ENCODE measurements around the gene ZSCAN21. TPM values are rescaled to one million over a fixed set of nuclear protein-coding genes. Genes with fewer than 3 reads are reported as not detected.

The ZSCAN21 gene
- polyA plus RNA-seq, 4 donors, result 4.0 to 12.5 (median 6.5) TPM

GRCh38 chr7:100109521-100110163 lies 60.1 kb downstream of the ZSCAN21 start:
- Histone ChIP-seq H3K27me3 (ENCODE audit: control insufficient read depth in 3 of 3, insufficient read depth in 3 of 3, low read length in 3 of 3) (no peaks in the 10 kb centered on the region), H3K36me3 (ENCODE audit: control insufficient read depth in 3 of 3, insufficient read depth in 2 of 3, low read depth in 1 of 3, low read length in 3 of 3) (peaks cover 6 to 94% (median 10%) of the 10 kb centered on the region in 3 donors), H3K9me3 (ENCODE audit: control insufficient read depth in 2 of 2, insufficient read depth in 1 of 2, low read depth in 1 of 2, low read length in 1 of 2) (no peaks in the 10 kb centered on the region), H3K27ac (ENCODE audit: low read depth in 1 of 3, low read length in 2 of 3) (no peak overlapping the region), H3K4me1 (ENCODE audit: control insufficient read depth in 3 of 3, insufficient read depth in 2 of 3, low read depth in 1 of 3, low read length in 2 of 3) (no peaks in the 10 kb centered on the region), H3K4me3 (ENCODE audit: low read depth in 1 of 3, low read length in 3 of 3) (no peak overlapping the region)
- 83 to 93% (median 91%) methylated on average over 11 to 12 of the region's 12 CpGs for WGBS, 3 donors
- DNase-seq (no peak), FAIRE-seq (no peak)

GRCh38 chr7:100111156-100111555 lies 61.6 kb downstream of the ZSCAN21 start:
- Histone ChIP-seq H3K36me3 (ENCODE audit: control insufficient read depth in 3 of 3, insufficient read depth in 2 of 3, low read depth in 1 of 3, low read length in 3 of 3) (peaks cover 6 to 86% (median 10%) of the 10 kb centered on the region in 3 donors), H3K27me3 (ENCODE audit: control insufficient read depth in 3 of 3, insufficient read depth in 3 of 3, low read length in 3 of 3) (no peaks in the 10 kb centered on the region), H3K9me3 (ENCODE audit: control insufficient read depth in 2 of 2, insufficient read depth in 1 of 2, low read depth in 1 of 2, low read length in 1 of 2) (no peaks in the 10 kb centered on the region), H3K4me1 (ENCODE audit: control insufficient read depth in 3 of 3, insufficient read depth in 2 of 3, low read depth in 1 of 3, low read length in 2 of 3) (no peaks in the 10 kb centered on the region), H3K4me3 (ENCODE audit: low read depth in 1 of 3, low read length in 3 of 3) (no peak overlapping the region), H3K27ac (ENCODE audit: low read depth in 1 of 3, low read length in 2 of 3) (no peak overlapping the region)
- FAIRE-seq (no peak), DNase-seq (no peak)
- 88 to 94% (median 89%) methylated on average over 7 of the region's 7 CpGs for WGBS, 3 donors

GRCh38 chr7:100111914-100112313 lies 62.3 kb downstream of the ZSCAN21 start:
- FAIRE-seq (no peak), DNase-seq (no peak)
- Histone ChIP-seq H3K27me3 (ENCODE audit: control insufficient read depth in 3 of 3, insufficient read depth in 3 of 3, low read length in 3 of 3) (no peaks in the 10 kb centered on the region), H3K27ac (ENCODE audit: low read depth in 1 of 3, low read length in 2 of 3) (no peak overlapping the region), H3K4me3 (ENCODE audit: low read depth in 1 of 3, low read length in 3 of 3) (no peak overlapping the region), H3K4me1 (ENCODE audit: control insufficient read depth in 3 of 3, insufficient read depth in 2 of 3, low read depth in 1 of 3, low read length in 2 of 3) (no peaks in the 10 kb centered on the region), H3K9me3 (ENCODE audit: control insufficient read depth in 2 of 2, insufficient read depth in 1 of 2, low read depth in 1 of 2, low read length in 1 of 2) (no peaks in the 10 kb centered on the region), H3K36me3 (ENCODE audit: control insufficient read depth in 3 of 3, insufficient read depth in 2 of 3, low read depth in 1 of 3, low read length in 3 of 3) (peaks cover 4 to 79% (median 10%) of the 10 kb centered on the region in 3 donors)
- WGBS, 3 donors, result 85 to 86% (median 85%) methylated on average over 9 to 13 of the region's 13 CpGs

Other genes starting within 250 kb of the ZSCAN21 start
- gene CYP3A43, start 221.8 kb upstream of the ZSCAN21 start, polyA plus RNA-seq, result under 1 TPM in 1 of 4 donors, not detected in 3; 0.15 TPM
- gene OR2AE1, start 172.7 kb upstream of the ZSCAN21 start, polyA plus RNA-seq, result under 1 TPM in 2 of 4 donors, not detected in 2; 0.09 TPM
- gene TRIM4, start 130.2 kb upstream of the ZSCAN21 start, polyA plus RNA-seq, result 10 to 100 TPM; 18.8 to 36.3 (median 20.0) TPM
- gene GJC3, start 120.2 kb upstream of the ZSCAN21 start, polyA plus RNA-seq, result under 1 TPM in 2 of 4 donors, not detected in 2; 0.22 to 0.33 TPM
- gene AZGP1, start 73.7 kb upstream of the ZSCAN21 start, polyA plus RNA-seq, result 10 to 100 TPM in 3 of 4 donors, 1 to 10 TPM in 1; 8.3 to 62.4 (median 33.9) TPM
- gene ZKSCAN1, start 34.2 kb upstream of the ZSCAN21 start, polyA plus RNA-seq, result 10 to 100 TPM; 10.8 to 47.8 (median 19.1) TPM
- gene ZNF3, start 31.9 kb downstream of the ZSCAN21 start, polyA plus RNA-seq, result 10 to 100 TPM; 20.3 to 55.2 (median 27.2) TPM
- 10 to 100 TPM; 76.7 to 92.0 (median 85.6) TPM for gene COPS6, start 39.2 kb downstream of the ZSCAN21 start, polyA plus RNA-seq
- 10 to 100 TPM; 35.8 to 87.8 (median 63.3) TPM for gene MCM7, start 51.6 kb downstream of the ZSCAN21 start, polyA plus RNA-seq
- gene AP4M1, start 51.9 kb downstream of the ZSCAN21 start, polyA plus RNA-seq, result 10 to 100 TPM; 14.9 to 20.6 (median 17.2) TPM
- gene TAF6, start 69.6 kb downstream of the ZSCAN21 start, polyA plus RNA-seq, result 10 to 100 TPM; 12.2 to 33.5 (median 25.6) TPM
- 10 to 100 TPM in 1 of 4 donors, 1 to 10 TPM in 3; 2.5 to 14.0 (median 7.5) TPM for gene CNPY4, start 69.9 kb downstream of the ZSCAN21 start, polyA plus RNA-seq
- gene MBLAC1, start 77.2 kb downstream of the ZSCAN21 start, polyA plus RNA-seq, result 1 to 10 TPM; 2.0 to 3.3 (median 2.7) TPM
- 100 to 1,000 TPM; 141 to 370 (median 222) TPM for gene LAMTOR4, start 99.1 kb downstream of the ZSCAN21 start, polyA plus RNA-seq
- 10 to 100 TPM; 16.7 to 28.0 (median 23.7) TPM for gene TRAPPC14, start 108.9 kb downstream of the ZSCAN21 start, polyA plus RNA-seq
- gene GAL3ST4, start 118.8 kb downstream of the ZSCAN21 start, polyA plus RNA-seq, result 1 to 10 TPM in 2 of 4 donors, under 1 TPM in 1, not detected in 1; 0.67 to 4.4 (median 1.2) TPM
- gene GPC2, start 127.6 kb downstream of the ZSCAN21 start, polyA plus RNA-seq, result 1 to 10 TPM in 1 of 4 donors, under 1 TPM in 1, not detected in 2; 0.94 to 2.1 TPM
- 1 to 10 TPM in 2 of 4 donors, under 1 TPM in 1, not detected in 1; 0.81 to 9.6 (median 3.6) TPM for gene STAG3, start 128.1 kb downstream of the ZSCAN21 start, polyA plus RNA-seq
- 1 to 10 TPM in 2 of 4 donors, under 1 TPM in 2; 0.45 to 1.2 (median 0.91) TPM for gene PVRIG, start 170.2 kb downstream of the ZSCAN21 start, polyA plus RNA-seq

Measured in small intestine (tissue), 7 donors.